HG03039 (cell line): ENCODE data around the gene STK16.
"Not testable (repeated sequence)": the region's sequence is repeated elsewhere in the genome, so short reads cannot be mapped to it uniquely, and the experiment has no call there.

Source experiments
- ATAC-seq: cut with Tn5 transposase; IDR thresholded peaks from one replicate; pipeline ENCODE4 v1.9.1; 2021; ENCODE audit warnings: mild to moderate bottlenecking, moderate library complexity; ENCODE audit not compliant: unreplicated experiment

Gene STK16

DNA sequence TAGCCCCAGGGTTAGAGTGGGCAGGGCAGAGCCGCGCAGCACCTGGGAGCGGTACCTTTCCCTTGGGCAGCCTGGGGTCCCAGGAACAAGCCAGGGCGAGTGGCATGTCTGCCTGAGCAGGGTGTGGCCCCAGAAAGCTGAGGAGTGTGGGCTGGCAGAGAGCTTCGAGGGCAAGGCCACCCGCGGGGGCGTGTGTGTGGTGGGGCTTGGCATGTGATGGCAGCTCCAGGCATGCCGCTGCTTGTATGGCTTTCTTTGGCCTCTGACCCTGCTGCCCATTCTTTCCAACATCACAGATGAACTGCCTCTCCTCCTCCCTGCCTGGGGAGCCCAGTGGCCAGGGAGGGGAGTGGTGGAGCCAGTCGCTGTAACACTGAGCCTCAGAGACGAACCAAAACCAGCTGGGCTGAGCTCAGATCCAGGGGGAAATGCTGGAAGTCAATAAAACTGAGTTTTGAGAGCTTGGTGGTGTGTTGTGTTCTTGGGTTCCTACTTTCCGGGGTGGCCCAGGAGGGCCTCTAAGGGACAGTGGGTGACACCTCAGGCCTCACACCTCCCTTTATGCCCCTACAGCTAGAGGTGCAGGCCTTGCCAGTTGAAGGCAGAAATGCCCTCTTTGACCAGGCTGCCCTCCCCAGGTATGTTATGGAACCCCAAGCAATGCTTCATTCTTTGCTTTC is 41.3 kb downstream of the STK16 start:
- ATAC-seq: no peak

DNA sequence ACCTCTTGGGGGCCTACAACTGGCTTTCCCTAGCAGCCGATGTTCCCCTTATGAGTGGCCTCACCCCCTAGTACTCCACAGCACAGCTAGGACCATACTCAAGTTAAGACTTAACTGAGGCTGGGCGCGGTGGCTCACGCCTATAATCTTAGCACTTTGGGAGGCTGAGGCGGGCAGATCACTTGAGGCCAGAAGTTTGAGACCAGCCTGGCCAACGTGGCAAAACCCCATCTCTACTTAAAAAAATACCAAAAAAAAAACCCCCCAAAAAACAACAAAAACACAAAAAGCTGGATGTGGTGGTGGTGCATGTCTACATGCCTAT is 41.8 kb downstream of the STK16 start:
- not testable (repeated sequence) for ATAC-seq

DNA sequence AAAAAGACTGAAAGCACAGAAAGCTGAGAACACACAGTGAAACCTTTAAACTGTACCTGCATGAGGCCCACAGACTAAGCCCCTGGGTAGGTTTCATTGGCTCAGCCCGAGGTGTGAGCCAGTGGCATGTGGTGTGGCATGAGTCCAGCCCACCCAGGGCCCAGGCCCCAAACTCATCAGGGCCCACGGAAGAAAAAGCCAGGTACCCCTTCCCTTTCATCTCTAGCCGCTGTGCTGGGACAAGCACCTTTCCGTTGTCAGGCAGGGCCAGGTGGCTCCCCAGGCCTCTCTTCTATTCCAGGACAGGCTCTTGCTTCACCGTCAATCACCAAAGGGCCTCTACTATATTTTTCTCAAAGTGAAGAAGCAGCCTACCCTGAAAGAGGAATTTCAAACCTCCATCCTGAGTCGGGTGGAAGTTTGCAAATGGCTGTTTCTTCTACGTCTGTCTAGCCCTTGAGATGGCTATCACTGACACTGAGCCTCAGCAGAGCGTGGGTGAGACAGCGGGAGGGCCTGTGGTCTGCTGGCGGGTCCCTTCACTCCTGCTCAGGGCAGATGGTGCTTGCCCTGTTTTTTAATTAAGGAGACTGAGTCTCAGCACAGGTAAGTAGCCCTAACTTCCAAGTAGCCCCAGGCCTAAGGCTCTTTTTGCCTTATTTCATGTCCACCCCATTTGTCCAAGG is 42.4 kb downstream of the STK16 start:
- ATAC-seq: no peak

DNA sequence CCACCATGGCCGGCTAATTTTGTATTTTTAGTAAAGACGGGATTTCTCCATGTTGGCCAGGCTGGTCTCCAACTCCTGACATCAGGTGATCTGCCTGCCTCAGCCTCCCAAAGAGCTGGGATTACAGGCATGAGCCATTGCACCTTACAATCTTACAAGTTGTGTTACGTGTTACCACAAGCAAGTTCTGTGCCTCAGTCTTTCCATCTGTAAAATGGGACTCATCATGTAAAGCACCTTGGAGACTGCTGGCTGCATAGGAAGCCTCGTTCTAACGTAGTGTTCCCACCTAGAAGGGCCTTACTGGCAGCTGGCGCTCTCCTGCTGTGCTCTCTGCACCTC is 43.9 kb downstream of the STK16 start:
- ATAC-seq: no peak

DNA sequence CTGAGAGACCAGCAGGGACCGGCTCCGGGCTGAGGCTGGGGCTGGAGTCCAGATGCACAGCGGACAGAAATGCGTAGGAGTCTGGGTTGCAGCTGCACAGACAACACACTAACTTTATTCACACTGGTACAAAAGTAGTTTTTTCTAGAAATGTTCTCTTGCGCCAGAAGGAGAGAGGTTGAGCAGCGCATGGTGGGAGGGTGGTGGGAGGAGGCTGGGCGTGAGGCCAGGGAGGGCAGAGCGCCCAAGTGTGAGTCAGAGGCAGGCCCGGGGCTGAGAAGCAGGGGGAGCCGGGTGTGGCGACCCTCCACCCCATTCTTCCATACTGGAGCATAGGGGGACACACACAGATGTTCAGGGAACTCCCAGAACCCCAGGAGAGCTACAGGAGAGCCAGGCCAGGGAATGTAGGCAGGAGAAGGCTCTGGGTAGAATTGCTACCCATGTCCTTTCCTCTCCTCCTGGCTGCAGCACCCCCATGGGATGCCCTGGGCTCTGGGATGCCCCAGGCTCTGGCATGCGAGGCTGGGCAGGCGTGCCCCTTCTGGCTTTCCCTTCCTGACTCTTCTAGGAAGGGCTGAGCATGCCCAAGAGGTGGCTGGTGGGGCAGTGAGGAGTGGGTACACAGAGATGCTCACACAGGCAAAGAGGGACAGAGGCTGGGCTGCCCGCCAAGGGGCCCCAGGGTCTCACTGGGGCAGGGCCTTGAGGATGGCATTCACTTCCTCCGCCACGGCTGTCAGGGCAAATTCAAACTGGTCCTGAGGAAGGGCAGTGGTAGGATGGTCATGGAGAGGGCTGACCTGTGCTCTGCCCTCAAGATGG is 44.5 kb downstream of the STK16 start:
- ATAC-seq: no peak

DNA sequence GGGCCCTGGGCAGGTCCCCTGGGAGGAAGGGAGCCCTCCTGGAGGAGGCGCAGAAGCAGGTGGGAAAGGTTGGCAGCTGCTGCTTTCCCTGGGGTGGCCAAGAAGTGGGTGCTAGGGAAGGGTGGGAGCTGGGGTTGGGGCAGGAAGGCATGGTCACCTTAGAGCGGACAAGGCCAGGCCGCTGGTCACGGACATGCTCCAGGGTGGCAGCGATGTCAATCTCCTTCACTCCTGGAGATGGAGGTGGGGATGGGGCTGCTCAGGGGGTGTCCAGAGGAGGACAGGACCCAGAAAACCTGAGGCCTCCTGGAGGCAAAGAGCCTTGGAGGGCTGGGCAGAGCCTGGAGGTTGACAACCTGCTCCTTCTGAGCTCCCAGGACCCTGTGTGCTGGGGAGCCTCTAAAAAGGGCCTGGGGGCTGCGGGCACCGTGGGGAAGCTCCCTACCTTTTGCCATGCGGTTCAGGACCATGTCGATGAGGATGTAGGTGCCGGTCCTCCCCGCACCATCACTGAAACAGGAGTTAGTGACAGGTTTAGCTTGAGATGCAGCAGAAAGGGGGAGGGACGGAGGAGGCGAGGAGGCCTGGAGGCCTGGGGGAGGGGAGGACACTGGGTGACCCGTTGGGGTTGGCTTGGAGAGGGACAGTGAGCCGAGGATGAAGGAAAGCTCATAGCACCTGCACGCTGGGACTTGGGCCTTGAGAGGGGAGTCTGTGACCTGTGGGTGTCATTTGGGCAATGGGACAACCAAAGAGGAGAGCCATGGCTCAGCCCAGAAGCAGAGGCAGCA is 45.3 kb downstream of the STK16 start:
- no peak for ATAC-seq

DNA sequence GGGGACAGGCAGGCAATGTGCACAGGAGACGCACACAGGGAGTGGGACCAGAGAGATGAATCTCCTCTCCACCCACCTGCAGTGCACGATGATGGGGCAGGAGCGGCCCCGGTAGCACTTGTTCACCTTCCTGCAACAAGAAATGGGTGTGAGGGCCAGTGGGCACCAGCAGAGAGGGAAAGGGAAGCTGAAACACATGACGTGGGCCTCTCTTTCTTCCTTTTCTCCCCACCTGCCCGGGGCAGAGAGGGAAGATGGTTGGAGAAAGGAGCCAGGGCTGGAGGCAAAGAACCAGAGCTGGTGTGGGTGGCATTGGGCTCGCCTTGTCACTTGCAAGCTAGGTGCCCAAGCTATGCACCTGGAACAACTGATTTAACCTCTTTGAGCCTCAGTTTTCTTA is 46.1 kb downstream of the STK16 start:
- no peak for ATAC-seq

DNA sequence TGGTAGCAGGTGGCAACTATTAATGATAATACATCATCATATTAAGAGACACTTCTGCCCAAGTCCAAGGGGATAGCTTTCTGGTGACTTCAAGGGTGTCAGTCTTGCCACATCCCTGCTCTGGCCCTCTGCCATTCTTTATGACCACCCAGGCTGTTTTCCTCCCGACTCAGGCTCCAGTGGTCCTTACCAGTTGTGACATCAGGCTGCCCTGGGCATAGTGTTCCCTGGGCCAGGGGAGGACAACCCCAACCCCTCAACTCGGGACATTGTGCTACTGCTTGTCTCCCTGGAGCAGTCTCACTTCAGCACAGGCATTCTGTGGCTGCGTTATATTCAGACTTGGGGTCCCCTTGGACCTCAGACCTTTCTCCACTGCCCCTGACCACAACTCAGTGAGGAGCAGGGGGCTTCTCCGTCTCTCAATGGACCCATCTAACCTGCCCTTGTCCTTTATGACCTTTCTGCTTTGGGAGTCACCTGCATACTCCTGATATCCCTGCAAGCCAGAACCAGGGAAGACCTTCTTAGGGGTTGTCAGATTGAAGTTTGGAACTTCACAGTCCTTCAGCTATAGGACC is 46.7 kb downstream of the STK16 start:
- ATAC-seq: no peak

DNA sequence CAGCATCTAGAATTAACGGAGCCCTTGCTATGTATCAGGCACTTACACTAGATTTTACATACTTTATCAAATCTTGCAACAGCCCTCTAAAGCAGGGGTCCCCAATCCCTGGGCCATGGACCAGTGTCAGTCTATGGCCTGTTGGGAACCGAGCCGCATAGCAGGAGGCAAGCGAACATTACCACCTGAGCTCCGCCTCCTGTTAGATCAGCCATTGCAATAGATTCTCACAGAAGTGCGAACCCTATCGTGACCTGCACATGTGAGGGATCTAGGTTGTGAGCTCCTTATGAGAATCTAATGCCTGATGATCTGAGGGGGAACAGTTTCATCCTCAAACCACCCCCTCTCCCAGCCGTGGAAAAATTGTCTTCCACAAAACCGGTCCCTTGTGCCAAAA is 47.3 kb downstream of the STK16 start:
- no peak for ATAC-seq

DNA sequence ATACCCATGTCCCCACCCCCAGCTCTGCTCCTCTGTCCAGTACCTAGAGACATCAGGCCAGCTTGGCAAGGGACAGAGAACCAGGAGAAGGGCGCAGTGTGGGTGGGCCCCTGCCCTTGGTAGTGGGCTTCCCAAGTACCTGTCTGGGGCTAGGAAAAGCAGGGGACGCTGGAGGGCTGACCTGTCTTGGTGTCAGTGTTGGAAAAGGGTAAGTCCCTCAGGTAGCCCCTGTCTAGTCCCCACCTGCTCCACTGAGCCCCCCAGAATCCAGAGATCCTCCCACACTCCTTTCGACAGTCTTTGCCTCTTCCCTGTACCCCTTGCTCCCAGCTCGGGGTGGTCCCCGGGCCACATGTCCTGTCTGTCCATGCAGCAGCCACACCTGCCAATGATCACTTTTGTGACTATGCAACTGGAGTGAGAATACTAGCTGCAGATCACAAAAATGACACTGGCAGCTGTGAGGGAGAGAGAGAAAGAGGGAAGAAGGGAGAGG is 48.5 kb downstream of the STK16 start:
- ATAC-seq: no peak

DNA sequence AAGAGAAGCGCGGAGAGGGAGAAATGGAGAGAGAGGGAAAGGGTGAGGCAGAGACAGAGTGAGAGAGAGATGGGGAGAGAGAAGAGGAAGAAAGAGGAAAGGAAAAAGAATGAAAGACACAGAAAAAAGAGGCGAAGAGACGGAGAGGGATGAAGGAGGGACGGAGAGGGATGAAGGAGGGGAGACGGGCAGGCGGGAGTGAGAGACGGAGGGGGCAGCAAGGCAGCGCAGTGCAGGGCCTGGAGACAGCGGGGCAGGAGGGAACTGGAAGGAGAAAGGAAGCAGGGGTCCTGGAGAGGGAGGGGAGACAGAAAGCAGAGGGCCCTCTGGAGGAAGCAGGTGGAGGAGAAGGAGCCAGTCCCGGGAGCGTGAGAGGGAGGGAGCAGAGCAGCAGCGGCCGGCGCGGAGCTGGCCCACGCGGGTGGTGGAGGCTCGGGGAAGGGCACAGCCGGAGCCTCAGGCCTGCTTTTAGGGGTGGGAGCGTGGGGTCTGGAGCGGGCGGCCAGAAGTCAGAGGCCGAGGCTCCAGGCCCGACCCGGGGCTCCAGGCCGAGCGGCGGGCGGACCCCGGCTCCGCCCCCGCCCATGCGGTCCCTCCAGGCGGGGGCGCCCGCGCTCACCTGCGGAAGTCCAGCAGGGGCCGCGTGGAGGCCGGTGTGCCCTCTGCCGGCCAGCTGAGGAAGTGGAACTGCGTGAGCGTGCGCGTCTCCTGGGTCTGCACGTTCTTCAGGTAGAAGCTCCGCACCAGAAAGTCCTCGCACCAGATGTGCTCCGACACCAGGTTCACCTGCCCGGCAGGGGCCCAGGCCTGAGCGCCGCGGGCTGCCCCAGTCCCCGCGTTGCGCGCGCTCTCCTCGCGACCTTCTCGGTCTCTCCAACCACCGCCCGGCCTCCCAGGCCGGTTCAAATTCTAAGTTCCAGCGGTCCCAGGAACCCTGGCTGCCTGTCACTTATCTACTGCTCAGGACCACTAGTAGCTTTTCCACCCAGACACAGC is 49.4 kb downstream of the STK16 start:
- peak; percentile 92 for ATAC-seq

DNA sequence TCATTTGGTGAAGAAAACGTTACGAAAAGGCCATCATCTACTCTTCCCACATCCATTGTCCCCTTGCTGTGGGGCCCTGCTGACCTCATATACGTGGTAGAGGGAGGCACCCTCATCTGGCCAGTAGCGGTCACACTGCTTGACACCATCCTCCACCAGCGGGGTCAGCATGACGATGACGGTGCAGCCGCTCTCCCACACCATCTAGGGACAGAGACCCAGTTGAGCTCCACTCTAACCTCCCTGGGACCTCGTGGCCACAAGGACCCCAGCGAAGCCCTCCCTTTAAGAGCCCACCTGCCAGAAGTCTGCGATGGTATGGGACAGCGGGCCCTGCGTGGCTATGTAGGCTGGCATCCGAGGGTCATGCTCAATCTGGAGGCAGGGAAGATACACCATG is 50.9 kb downstream of the STK16 start:
- ATAC-seq: no peak

DNA sequence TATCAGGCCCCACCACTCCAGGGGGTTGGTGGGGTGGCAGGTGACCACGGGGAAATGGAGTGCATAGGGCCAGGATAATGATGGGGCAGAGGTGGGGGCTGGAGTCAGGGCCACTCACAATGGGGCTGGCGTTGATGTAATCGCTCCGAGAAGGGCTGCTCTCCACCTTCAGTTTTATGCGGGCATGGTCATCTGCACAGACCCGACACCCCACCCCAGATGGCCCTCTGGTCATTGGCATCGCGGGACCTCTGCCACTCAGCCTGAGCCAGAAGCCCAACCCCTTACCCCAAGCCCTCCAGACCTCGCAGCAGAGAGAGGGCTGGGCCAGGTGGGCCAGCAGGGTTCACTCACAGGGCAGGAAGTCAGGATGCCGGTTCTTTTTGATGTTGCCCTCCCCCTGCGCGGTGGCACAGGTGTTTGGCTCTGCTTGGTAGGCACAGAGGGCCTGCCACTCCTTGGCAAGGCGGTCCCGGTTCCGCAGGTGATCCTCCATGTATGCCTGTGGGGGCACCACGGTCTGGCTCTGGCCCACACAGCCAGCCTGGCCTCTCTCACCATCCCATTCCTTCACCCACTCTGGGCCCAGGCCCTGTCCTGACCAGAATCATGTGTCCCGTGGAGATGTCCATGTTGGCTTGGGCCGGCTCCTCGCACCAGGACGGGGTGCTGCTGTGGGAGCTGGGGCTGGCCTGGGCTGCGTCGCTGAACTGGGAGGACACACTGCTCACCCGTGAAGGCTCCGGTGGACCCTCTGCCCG is 51.5 kb downstream of the STK16 start:
- ATAC-seq: no peak

DNA sequence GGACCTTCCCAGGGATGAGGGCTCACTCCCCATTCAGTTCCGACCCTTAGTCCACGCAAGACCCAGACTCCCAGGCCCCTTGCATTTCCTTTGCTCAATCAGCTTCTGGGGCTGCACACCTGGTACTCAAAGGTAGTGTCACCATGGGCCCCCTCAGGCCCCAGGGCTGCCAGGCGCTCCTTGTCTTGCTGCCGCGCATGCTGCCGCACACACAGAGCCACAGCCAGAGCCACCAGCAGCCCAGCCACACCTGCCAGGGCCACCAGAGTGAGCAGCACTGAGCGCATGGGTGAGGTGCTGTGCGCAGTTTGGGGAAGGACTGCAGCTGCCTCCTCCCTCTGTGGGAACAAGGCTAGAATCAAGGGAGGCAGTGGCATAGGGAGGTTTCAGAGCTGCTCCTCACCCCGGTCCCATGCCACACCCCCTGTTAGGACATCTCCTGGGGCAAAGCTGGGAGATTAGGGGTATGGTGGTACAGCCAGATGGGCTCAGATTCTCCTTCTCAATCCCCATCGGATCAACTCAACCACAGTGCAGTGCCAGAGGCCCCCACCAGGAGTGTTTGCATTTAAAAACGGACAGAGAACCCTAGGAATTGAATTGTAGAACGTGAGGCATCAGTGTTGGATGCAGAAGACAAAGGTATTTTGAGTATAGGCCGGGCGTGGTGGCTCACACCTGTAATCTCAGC is 52.6 kb downstream of the STK16 start:
- ATAC-seq: no peak

DNA sequence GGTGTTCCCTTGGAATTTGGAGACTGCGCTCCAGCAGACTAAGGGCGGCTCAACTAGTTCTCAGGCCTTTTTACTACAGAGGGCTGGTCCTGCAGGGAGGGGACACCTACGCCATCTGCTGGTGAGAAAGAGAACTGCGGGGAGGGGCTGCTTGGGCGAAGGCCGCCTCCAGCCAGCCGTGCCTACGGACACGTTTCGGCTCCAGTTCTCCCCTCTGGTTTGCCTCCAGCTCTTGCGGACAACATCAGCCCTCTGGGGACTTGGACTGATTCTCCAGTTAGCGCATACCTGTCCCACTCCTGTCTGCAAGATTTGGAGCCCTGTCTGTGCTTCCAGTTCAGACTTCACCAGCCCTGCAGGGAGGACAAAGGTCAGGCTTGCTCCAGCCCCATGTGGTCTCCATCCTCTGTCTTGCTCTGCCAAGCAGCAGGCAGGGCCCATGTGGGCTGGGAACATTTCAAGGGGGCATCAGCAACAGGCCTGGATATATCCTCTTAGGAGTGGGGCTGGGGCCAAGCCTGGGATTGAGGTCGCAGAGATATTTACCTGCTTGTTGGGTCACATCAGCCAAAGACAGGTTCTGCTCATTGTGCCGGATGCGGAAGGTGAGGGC is 53.6 kb downstream of the STK16 start:
- ATAC-seq: no peak

DNA sequence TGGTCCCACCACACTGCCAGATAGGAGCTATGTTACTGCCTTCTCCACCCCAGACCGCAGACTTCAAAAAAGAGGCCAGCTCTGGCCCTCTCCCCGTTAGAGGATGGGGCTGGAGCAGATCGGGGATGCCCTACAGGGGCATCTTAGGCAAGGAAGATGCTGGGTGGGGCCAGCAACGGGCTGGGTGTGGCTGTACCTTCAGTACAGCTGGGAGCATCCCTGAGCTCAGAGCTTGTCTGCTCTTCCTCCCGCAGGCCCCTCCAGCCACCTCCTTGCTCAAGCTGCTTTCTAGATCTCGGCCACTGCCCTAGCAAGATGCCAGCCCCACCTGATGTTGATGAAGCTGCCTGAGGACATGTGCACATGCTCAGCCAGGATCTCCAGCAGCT is 54.1 kb downstream of the STK16 start:
- no peak for ATAC-seq
